HUES64 (cell line): ENCODE results near the gene IMP3.
A peak's percentile ranks its signal among the peaks of the same experiment; 100 is the strongest.

ENCODE experiments used
- H3K27ac ChIP-seq: 2 replicates; pipeline ENCODE4 v1.7.0; 2013; ENCODE audit warnings: low read depth, low read length, inconsistent platforms
- H3K27me3 ChIP-seq: 2 replicates; pipeline ENCODE4 v1.6.1; 2013; ENCODE audit warnings: mild to moderate bottlenecking, low read length; ENCODE audit not compliant: insufficient read depth
- H3K36me3 ChIP-seq: 2 replicates; pipeline ENCODE4 v1.6.1; 2013; ENCODE audit warnings: mild to moderate bottlenecking, low read length; ENCODE audit not compliant: insufficient read depth
- H3K4me1 ChIP-seq: 2 replicates; pipeline ENCODE4 v1.6.1; 2013; ENCODE audit warnings: mild to moderate bottlenecking, low read length, moderate library complexity; ENCODE audit not compliant: insufficient read depth
- H3K4me3 ChIP-seq: 2 replicates; pipeline ENCODE4 v1.5.1; 2013; ENCODE audit warnings: mild to moderate bottlenecking, low read length, moderate library complexity
- H3K9ac ChIP-seq: 2 replicates; pipeline ENCODE4 v1.6.1; 2013; ENCODE audit warnings: mild to moderate bottlenecking, low read depth, low read length
- H3K9me3 ChIP-seq: 2 replicates; pipeline ENCODE4 v1.6.1; 2013; ENCODE audit warnings: low read depth, low read length; ENCODE audit not compliant: insufficient read depth
- WGBS: fragments of 150-250, 120-280 bp; methylation state at CpG from one replicate; pipeline ENCODE4 v1.1.7; 2013; ENCODE audit warnings: missing lambda C conversion rate; 5-methylcytosine and 5-hydroxymethylcytosine counted together

IMP3 gene

GRCh38 chr15:75656331-75656730, 16.3 kb upstream of the IMP3 start:
- Histone ChIP-seq H3K9me3 (no peaks in the 10 kb centered on the region), H3K9ac (no peak overlapping the region), H3K4me1 (peaks cover 16% of the 10 kb centered on the region), H3K27me3 (no peaks in the 10 kb centered on the region), H3K36me3 (peaks cover 14% of the 10 kb centered on the region; the same call in 1 of the 2 replicates), H3K27ac (no peak overlapping the region), H3K4me3 (no peak overlapping the region)
- 96% methylated on average over 5 of the region's 5 CpGs for WGBS

- no peak overlapping the region for H3K9ac ChIP-seq
- H3K36me3 ChIP-seq, result peaks cover 18% of the 10 kb centered on the region
- H3K4me3 ChIP-seq, result no peak overlapping the region
- 86% methylated on average over 4 of the region's 4 CpGs for WGBS
- peaks cover 18% of the 10 kb centered on the region for H3K4me1 ChIP-seq
- no peak overlapping the region for H3K27ac ChIP-seq
- H3K27me3 ChIP-seq, result no peaks in the 10 kb centered on the region
- H3K9me3 ChIP-seq, result no peaks in the 10 kb centered on the region
Measured at GRCh38 chr15:75655931-75656330, 15.9 kb upstream of the IMP3 start.

- Histone ChIP-seq H3K36me3 (peaks cover 32% of the 10 kb centered on the region), H3K9ac (no peak overlapping the region), H3K27ac (no peak overlapping the region), H3K4me3 (no peak overlapping the region), H3K4me1 (peaks cover 25% of the 10 kb centered on the region), H3K9me3 (no peaks in the 10 kb centered on the region), H3K27me3 (no peaks in the 10 kb centered on the region)
- WGBS, result 96% methylated on average over 4 of the region's 4 CpGs
Measured at GRCh38 chr15:75654201-75654907, 14.3 kb upstream of the IMP3 start.

DNA sequence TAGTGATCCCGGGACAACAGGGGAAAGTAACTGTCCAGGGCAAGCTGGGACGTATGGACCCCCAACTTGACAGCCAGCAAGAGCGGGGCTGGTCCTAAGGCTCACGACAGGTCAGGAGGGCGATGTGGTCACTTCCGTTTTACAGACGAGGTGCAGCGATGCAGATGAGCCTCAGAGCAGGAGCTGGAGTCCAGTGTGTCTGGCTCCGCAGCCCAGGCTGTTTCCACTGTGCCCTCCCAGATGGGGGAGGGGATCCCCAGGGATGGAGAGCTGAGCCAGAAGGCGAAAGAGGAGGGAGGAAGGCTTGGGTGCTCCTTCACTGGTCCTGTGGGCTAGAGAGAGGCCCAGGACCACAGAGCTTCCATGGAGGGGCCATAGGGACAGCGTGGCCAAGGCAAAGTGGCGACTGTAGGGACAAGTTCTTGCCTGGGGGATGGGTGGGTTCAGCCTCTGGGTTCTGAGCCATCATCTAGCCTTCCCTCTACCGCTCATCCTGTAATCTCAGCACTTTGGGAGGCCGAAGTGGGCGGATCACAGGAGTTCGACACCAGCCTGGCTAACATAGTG, 13.4 kb upstream of the IMP3 start:
- no peaks in the 10 kb centered on the region for H3K27me3 ChIP-seq
- H3K9ac ChIP-seq, result no peak overlapping the region
- 90% methylated on average over 16 of the region's 16 CpGs for WGBS
- H3K9me3 ChIP-seq, result no peaks in the 10 kb centered on the region
- no peak overlapping the region for H3K4me3 ChIP-seq
- H3K27ac ChIP-seq, result no peak overlapping the region
- peaks cover 28% of the 10 kb centered on the region for H3K36me3 ChIP-seq
- peaks cover 30% of the 10 kb centered on the region for H3K4me1 ChIP-seq

DNA sequence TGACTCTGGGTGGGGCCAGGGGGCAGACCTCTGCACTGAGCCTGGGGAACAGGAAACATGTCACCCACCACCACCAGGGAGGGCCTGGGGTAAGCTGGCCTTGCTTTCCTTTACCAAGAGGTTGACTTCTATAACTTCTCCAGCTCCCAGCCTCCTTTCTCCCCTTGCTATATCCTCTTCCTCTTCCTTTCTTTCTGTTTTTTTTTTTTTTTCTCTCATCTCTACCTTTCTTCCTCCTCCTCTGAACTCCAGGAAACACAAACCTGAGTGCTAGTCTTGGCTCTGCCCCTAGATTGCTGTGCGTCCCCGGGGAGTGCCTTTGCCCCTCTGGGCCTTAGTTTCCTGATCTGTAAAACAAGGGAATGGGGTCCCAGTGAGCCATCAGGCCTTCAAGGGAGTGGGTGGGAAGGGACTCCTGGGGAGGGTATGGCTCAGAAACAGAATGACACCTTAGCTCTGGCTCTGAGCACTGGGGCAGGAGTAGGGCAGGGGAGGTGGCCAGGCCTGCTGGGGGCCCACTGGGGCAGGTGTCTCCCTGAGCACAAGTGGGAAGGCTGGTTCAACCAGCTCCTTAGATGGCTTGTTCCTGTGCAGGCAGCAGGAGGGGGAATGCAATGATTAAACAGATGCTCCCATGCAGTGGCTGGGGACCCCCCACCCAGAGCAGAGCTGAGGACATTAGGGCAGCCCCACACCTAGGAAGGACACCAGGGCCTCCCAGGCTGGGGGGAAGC, 12.0 kb upstream of the IMP3 start:
- no peaks in the 10 kb centered on the region for H3K9me3 ChIP-seq
- 92% methylated on average over 2 of the region's 2 CpGs for whole genome bisulfite sequencing
- H3K4me3 ChIP-seq, result no peak overlapping the region
- H3K9ac ChIP-seq, result peak overlapping the region; percentile 8; the same call in 1 of the 2 replicates
- peaks cover 30% of the 10 kb centered on the region for H3K4me1 ChIP-seq
- peaks cover 19% of the 10 kb centered on the region for H3K36me3 ChIP-seq
- no peak overlapping the region for H3K27ac ChIP-seq
- H3K27me3 ChIP-seq, result peaks cover 2% of the 10 kb centered on the region

DNA sequence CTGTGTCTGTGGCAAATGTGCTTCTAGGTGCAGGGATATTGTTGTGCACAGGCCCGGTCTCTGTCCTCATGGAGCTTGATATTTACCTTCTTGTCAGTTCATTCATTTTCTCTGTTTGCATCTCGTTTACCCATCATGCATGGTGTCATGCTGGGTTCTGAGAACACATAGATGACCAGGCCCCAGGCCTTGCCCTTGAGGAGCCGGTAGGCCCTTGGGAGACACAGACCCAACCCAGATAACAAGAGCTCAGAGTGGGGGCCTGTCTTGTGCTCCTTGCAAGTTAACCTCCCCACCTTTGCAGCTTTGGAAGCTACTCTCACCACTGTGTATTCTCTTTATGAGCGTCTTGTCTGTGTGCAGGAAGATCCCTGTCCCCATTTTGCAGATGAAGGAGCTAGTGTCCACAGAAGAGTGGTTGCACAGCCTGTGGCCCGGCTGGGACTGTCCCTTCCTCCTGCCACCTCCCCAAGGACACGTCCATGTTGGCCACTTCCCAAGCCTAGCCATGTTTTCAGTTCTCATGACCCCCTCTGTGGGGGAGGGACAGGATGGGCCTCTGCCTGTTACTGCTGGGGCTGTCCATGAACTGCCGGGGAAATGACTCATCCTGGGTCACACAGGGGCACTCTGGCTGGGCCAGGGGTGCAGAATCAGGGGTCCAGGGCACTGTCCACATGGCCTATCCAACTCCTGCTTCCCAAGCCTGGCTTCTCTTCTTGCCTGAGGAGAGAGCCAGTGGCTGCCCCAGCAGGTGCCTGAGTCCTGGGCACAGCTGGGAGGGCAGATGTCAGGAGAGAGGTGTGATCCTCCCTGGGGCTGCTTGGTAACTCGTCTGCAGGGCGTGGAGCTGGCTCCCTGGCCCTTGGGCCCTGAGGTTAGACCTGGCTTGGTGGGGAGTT, 11.1 kb upstream of the IMP3 start:
- no peak overlapping the region for H3K27ac ChIP-seq
- H3K4me1 ChIP-seq, result peaks cover 30% of the 10 kb centered on the region
- peaks cover 19% of the 10 kb centered on the region for H3K36me3 ChIP-seq
- WGBS, result 77% methylated on average over 9 of the region's 9 CpGs
- H3K9me3 ChIP-seq, result no peaks in the 10 kb centered on the region
- peak overlapping the region; percentile 8; the same call in 1 of the 2 replicates for H3K4me3 ChIP-seq
- peak overlapping the region; percentile 28; the same call in 1 of the 2 replicates for H3K9ac ChIP-seq
- peaks cover 10% of the 10 kb centered on the region for H3K27me3 ChIP-seq

DNA sequence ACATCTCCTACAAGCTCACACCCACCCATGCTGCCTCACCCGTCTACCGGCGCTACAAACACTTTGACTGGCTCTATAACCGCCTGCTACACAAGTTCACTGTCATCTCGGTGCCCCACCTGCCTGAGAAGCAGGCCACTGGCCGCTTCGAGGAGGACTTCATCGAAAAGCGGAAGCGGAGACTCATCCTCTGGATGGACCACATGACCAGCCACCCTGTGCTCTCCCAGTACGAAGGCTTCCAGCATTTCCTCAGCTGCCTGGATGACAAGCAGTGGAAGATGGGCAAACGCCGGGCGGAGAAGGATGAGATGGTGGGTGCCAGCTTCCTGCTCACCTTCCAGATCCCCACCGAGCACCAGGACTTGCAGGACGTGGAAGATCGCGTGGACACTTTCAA, 9.8 kb upstream of the IMP3 start:
- H3K9me3 ChIP-seq, result no peaks in the 10 kb centered on the region
- H3K4me1 ChIP-seq, result peaks cover 30% of the 10 kb centered on the region
- H3K9ac ChIP-seq, result no peak overlapping the region
- 96% methylated on average over 18 of the region's 18 CpGs for WGBS
- H3K36me3 ChIP-seq, result peaks cover 19% of the 10 kb centered on the region
- peaks cover 15% of the 10 kb centered on the region for H3K27me3 ChIP-seq
- no peak overlapping the region for H3K27ac ChIP-seq
- H3K4me3 ChIP-seq, result 0 out of 2 replicates have a peak overlapping the region, but pooled peaks have one; percentile 19

DNA sequence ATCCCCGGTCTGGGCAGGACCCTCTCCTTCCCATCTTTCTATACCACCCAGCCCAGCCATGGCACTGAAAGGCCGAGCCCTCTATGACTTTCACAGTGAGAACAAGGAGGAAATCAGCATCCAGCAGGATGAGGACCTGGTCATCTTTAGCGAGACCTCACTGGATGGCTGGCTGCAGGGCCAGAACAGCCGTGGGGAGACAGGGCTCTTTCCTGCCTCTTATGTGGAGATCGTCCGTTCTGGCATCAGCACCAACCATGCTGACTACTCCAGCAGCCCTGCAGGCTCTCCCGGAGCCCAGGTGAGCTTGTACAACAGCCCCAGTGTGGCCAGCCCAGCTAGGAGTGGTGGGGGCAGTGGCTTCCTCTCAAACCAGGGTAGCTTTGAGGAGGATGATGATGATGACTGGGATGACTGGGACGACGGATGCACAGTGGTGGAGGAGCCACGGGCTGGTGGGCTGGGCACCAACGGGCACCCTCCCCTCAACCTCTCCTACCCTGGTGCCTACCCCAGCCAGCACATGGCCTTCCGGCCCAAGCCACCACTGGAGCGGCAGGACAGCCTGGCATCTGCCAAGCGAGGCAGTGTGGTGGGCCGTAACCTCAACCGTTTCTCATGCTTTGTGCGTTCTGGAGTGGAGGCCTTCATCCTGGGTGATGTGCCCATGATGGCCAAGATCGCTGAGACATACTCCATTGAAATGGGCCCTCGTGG, 9.2 kb upstream of the IMP3 start:
- peaks cover 19% of the 10 kb centered on the region for H3K36me3 ChIP-seq
- H3K4me3 ChIP-seq, result peak overlapping the region; percentile 83
- H3K4me1 ChIP-seq, result peaks cover 30% of the 10 kb centered on the region
- 88% methylated on average over 19 of the region's 19 CpGs for WGBS
- peak overlapping the region; percentile 86 for H3K9ac ChIP-seq
- no peaks in the 10 kb centered on the region for H3K9me3 ChIP-seq
- peaks cover 15% of the 10 kb centered on the region for H3K27me3 ChIP-seq
- H3K27ac ChIP-seq, result no peak overlapping the region

DNA sequence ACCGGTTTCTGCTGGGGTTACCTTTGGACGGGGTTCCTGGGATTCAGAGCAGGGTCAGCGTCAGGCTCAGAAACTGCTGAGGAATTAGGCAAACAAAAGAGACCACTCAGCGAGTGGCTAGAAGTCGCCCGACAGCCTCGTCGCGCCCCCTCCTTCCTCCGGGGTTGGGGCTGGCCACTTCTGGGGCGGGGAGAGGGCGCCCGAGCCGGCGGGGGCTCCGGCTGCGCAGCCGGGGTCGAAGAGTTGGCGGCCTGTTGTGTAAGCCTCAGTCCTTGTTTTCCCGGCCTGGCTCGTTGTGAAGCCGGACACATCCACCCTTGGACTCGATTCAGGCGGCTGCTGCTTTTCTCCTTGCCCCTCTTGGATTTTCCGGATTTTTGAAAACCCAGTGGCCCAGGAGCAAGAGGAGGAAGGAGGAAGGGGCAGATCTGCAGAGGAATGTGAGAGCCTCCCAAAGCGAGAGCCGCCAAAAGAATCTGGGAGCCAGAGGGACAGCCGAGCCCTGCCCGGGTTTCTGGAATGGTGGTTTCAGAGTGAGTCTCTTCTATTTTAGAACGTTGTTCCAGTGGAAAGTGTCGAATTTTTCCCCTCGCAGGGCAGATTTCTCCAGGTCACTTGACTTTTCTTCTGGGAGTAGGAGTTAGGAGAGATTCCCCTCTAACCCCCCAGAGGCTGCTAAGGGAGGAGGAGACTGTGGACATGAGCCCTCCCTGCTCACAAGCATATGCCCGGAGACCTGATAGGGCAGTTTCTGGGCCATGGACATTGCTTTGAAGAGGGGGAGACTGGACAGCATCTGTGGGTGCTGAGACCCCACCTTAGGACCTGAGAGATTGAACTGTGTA, 8.4 kb upstream of the IMP3 start:
- no peaks in the 10 kb centered on the region for H3K9me3 ChIP-seq
- peak overlapping the region; percentile 86 for H3K9ac ChIP-seq
- peak overlapping the region; percentile 92 for H3K27ac ChIP-seq
- WGBS, result 3% methylated on average over 34 of the region's 34 CpGs
- peaks cover 19% of the 10 kb centered on the region for H3K36me3 ChIP-seq
- H3K4me1 ChIP-seq, result peaks cover 30% of the 10 kb centered on the region
- peaks cover 15% of the 10 kb centered on the region for H3K27me3 ChIP-seq
- peak overlapping the region; percentile 83 for H3K4me3 ChIP-seq
